ENCODE measurements around the gene PLD4.
"Not testable (repeated sequence)": the region's sequence is repeated elsewhere in the genome, so short reads cannot be mapped to it uniquely, and the experiment has no call there.

PLD4 gene

GRCh38 chr14:104903990-104904389, 20.7 kb upstream of the PLD4 start:
- H3K27me3 ChIP-seq (ENCODE audit: insufficient read depth, poor library complexity, severe bottlenecking), result peaks cover 6% of the 10 kb centered on the region

GRCh38 chr14:104904650-104905578, 19.8 kb upstream of the PLD4 start:
- H3K4me3 ChIP-seq (replicated peaks; ENCODE audit: insufficient read depth, low read length); DNase-seq (ENCODE audit: low read depth in 1 of 2, low spot score in 1 of 2); H3K27me3 ChIP-seq (ENCODE audit: insufficient read depth, poor library complexity, severe bottlenecking); H3K27ac ChIP-seq (replicated peaks): not testable (repeated sequence)

More at GRCh38 chr14:104903990-104904389, 20.7 kb upstream of the PLD4 start:
- Histone ChIP-seq H3K4me3 (replicated peaks; ENCODE audit: insufficient read depth, low read length) (no peak overlapping the region), H3K27ac (replicated peaks) (no peak overlapping the region)
- TF ChIP-seq SPI1 (IDR thresholded peaks at IDR 0.05; ENCODE audit: borderline replicate concordance, low read depth), result no peak
- no peak for TF ChIP-seq GABPA (IDR thresholded peaks at IDR 0.05; ENCODE audit: low read depth)
- TF ChIP-seq REST (IDR thresholded peaks at IDR 0.05; ENCODE audit: insufficient replicate concordance, low read depth), result no peak
- no peak for DNase-seq (ENCODE audit: low read depth in 1 of 2, low spot score in 1 of 2)

GRCh38 chr14:104905579-104905933, 19.1 kb upstream of the PLD4 start:
- H3K27ac ChIP-seq (replicated peaks); DNase-seq (ENCODE audit: low read depth in 1 of 2, low spot score in 1 of 2); H3K27me3 ChIP-seq (ENCODE audit: insufficient read depth, poor library complexity, severe bottlenecking); H3K4me3 ChIP-seq (replicated peaks; ENCODE audit: insufficient read depth, low read length): not testable (repeated sequence)

GRCh38 chr14:104908303-104908702, 16.4 kb upstream of the PLD4 start:
- no peak for DNase-seq (ENCODE audit: low read depth in 1 of 2, low spot score in 1 of 2)
- peaks cover 4% of the 10 kb centered on the region for H3K27me3 ChIP-seq (ENCODE audit: insufficient read depth, poor library complexity, severe bottlenecking)
- TF ChIP-seq POLR2AphosphoS5 (IDR thresholded peaks at IDR 0.05; ENCODE audit: low read depth) (no peak), GABPA (IDR thresholded peaks at IDR 0.05; ENCODE audit: low read depth) (no peak), REST (IDR thresholded peaks at IDR 0.05; ENCODE audit: insufficient replicate concordance, low read depth) (no peak), SPI1 (IDR thresholded peaks at IDR 0.05; ENCODE audit: borderline replicate concordance, low read depth) (no peak), CTCF (IDR thresholded peaks at IDR 0.05; ENCODE audit: insufficient read depth, low read length) (no peak)
- H3K27ac ChIP-seq (replicated peaks), result no peak overlapping the region
- H3K4me3 ChIP-seq (replicated peaks; ENCODE audit: insufficient read depth, low read length), result no peak overlapping the region

GRCh38 chr14:104912053-104912452, 12.6 kb upstream of the PLD4 start:
- no peak overlapping the region for H3K27ac ChIP-seq (replicated peaks)
- DNase-seq (ENCODE audit: low read depth in 1 of 2, low spot score in 1 of 2), result no peak
- TF ChIP-seq REST (IDR thresholded peaks at IDR 0.05; ENCODE audit: insufficient replicate concordance, low read depth) (no peak), SPI1 (IDR thresholded peaks at IDR 0.05; ENCODE audit: borderline replicate concordance, low read depth) (no peak), GABPA (IDR thresholded peaks at IDR 0.05; ENCODE audit: low read depth) (no peak), POLR2AphosphoS5 (IDR thresholded peaks at IDR 0.05; ENCODE audit: low read depth) (no peak), CTCF (IDR thresholded peaks at IDR 0.05; ENCODE audit: insufficient read depth, low read length) (no peak)
- H3K27me3 ChIP-seq (ENCODE audit: insufficient read depth, poor library complexity, severe bottlenecking), result peaks cover 4% of the 10 kb centered on the region
- H3K4me3 ChIP-seq (replicated peaks; ENCODE audit: insufficient read depth, low read length), result no peak overlapping the region
